Stimulated activated CD4-positive, alpha-beta T cell treated with anti-CD3 and anti-CD28 coated beads, Interleukin-2, amount 100 ng/mL, for 48 hours (primary cell): ENCODE data around the gene HSPA4.
"Not testable (repeated sequence)": the region's sequence is repeated elsewhere in the genome, so short reads cannot be mapped to it uniquely, and the experiment has no call there.

Source experiments
- DNase-seq, 2 donors: peaks; one replicate each; pipeline ENCODE4 v3.0.0-alpha.2; 2020

HSPA4 gene

DNA sequence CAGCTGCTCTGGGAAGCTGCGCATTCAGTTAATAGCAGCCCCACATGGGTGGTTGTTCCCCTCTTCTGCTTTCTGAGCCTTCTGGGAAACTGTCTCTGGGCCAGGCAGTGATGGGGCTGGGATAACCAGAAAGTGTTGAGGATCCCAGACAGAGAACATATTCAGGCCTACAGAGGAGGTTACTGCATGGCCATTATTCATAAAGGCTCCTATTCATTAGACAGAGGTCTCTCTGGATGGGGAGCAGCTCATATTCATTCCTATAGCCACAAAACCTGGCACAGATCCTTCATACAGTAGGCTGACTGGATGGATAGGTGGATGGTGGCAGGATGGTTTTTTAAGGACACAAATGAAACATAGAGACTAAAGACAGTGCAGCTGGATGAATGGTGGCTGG, 76.3 kb downstream of the HSPA4 start:
- DNase-seq = no peak

- no peak for DNase-seq
Measured at GRCh38 chr5:133129289-133129688, 77.5 kb downstream of the HSPA4 start.

DNA sequence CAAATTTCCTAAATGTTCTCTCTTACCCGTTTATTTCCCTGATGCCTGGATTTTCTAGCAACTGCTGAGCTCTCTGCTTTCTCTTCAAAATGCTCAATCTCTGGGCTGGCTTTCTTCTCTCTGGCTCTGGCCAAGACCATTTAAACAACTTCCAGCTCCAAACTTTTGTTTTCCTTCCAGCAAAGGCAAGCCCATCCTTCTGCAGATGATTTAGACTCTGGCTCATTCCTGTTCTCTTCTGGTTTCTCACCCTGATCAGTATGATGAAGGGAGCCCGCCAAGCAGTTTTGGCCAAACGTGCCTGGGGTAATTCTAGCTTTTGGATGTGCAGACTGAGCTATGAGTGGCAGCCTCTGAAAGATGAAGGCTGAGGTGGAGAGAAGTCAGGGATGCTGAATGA, 78.1 kb downstream of the HSPA4 start:
- DNase-seq = no peak

DNA sequence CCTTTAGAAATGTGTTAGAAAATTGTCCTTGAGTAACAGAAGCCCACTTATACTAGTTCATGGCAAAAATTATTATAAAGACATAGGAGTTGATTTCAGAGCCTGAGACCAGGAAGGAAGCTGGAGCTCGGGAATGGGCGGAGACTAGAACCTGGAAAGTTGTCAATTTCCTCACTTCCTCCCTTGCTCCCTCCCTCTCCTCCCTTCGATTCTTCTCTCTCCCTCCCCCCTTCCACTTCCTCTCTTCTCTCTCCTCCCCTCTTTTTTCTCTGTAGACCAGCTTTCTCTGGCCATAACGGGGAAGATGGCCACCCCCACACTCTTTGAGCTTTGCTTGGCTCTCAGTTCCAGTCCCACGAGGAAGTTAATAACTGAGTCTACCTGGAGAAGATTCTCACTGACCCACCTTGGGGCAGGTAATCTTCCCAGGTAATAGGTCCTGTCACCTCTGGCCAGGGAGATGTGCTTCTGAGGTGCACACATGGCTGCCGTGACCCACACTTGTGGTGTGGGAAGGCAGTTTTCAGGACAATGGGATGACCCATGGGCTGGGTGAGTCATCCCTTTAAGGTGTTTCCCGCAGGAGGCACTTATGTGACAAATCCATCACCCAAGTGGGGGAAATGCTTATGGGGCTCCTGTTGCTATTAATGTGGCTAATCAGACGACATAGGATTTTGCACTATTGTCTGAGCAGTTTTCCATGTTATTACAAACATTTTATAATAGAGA, 78.7 kb downstream of the HSPA4 start:
- no peak for DNase-seq

- DNase-seq = no peak
Measured at GRCh38 chr5:133132717-133133116, 80.9 kb downstream of the HSPA4 start.

GRCh38 chr5:133133241-133133640, 81.4 kb downstream of the HSPA4 start:
- not testable (repeated sequence) for DNase-seq

GRCh38 chr5:133136890-133137289, 85.1 kb downstream of the HSPA4 start:
- DNase-seq = not testable (repeated sequence)

- no peak for DNase-seq
Measured at GRCh38 chr5:133140311-133140710, 88.5 kb downstream of the HSPA4 start.

GRCh38 chr5:133141746-133142145, 89.9 kb downstream of the HSPA4 start:
- no peak for DNase-seq

DNA sequence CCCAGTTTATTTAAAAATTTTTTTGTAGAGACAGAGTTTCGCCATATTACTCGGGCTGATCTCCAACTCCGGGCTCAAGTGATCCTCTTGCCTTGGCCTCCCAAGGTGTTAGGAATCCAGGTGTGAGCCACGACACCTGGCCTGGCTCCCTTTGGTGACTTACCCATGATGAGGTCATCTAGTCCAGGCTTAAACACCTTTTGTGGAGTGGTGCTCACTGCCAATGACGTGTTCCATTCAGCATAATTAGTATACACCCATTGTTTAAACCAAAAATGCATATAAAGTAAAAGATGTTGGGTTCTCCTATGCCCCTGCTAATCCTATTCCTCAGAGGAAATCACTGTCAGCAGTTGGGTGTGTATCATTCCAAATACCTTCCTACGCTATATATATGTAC, 91.0 kb downstream of the HSPA4 start:
- no peak for DNase-seq

DNA sequence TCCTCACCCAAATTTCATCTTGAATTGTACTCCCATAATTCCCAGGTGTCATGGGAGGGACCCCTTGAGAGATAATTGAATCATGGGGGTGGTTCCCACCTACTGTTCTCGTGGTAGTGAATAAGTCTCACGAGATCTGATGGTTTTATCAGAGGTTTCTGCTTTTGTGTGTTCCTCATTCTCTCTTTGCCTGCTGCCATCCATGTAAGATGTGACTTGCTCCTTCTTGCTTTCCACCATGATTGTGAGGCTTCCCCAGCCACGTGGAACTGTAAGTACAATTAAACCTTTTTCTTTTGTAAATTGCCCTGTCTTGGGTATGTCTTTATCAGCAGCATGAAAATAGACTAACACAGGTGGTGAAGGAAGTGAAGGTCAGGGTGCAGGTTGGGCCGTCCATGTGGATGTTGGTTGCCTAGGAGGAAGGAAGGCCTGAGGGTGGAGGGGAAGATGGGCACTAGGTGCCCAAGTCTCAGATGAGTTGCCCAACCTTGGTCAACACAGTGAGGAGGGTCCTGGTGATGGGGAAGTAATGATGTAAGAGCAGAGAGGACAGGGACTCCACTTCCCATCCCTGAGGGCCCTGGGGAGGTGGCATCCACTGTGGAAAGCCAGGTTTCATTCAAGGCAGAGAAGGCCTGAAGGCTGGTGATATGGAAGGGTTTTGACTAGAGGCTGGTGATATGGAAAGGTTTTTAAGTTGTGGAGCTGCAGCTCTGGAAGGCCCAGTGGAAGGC, 92.6 kb downstream of the HSPA4 start:
- DNase-seq = no peak

GRCh38 chr5:133145436-133146170, 93.8 kb downstream of the HSPA4 start:
- DNase-seq = no peak

- no peak for DNase-seq
Measured at GRCh38 chr5:133147411-133147810, 95.6 kb downstream of the HSPA4 start.

DNA sequence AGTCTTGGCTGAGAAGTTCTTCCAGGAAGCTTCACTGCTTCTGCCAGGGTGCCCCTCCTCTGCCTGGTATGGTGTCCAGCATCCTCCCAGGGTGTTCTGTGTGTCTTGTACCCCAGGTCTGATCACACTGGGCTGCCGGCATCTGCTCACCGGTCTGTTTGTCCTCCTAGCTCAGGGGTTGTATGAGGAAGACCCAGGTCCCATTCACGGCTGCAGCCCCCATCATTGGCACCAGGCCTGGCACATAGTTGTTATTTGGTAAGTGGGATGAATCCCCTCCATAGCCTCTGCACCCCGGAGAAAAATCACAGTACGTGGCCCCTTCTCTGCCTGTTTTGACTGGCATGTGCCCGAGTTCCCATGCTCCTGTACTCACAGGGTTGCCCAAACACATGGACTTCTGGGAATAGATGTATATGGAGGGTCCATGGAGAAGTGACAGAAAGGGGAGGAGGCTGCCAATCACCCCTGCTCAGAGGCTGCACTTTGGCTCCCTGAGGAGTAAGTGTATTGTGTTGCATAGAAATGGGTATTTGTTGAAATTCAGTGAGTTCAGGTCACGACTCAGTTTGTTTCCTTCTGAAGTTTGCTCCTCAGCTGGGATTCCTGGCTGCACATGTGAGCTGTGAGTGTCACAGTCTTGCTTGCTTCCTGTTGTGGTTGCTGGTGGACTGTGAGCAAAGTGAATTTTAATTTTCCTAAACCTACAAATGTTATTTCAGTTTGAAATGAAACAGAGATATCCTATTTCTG, 96.2 kb downstream of the HSPA4 start:
- DNase-seq = no peak

GRCh38 chr5:133149345-133149744, 97.5 kb downstream of the HSPA4 start:
- DNase-seq = no peak

DNA sequence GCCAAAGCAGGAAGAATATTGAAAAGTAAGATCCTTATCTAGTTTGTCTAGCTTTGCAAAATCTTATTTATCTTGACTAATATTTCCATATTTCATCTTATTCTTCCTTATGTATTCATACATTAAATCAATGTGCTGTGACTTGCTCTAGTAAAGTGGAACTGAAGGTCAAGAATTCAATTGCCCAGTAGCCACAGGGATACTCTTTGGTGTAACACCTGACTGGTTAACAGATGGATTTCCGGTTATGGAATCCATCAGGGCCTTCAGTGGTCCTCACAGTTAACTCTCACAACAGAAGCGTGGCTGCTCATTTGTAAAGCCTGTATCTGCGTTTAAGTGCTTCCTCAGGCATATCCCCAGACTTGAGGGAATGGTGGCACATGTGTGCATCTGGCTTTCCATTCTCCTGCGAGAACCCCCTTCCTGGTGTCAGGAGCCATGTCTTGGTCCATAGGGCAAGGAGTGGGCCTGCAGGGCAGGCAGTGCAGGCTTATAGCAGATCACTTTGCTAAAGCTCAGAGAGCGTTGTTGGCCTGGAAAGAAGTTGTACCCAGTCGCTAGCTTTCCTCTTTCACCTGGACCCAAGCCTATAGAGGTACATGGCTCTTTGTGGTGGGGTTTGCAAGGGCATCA, 99.2 kb downstream of the HSPA4 start:
- no peak for DNase-seq

DNA sequence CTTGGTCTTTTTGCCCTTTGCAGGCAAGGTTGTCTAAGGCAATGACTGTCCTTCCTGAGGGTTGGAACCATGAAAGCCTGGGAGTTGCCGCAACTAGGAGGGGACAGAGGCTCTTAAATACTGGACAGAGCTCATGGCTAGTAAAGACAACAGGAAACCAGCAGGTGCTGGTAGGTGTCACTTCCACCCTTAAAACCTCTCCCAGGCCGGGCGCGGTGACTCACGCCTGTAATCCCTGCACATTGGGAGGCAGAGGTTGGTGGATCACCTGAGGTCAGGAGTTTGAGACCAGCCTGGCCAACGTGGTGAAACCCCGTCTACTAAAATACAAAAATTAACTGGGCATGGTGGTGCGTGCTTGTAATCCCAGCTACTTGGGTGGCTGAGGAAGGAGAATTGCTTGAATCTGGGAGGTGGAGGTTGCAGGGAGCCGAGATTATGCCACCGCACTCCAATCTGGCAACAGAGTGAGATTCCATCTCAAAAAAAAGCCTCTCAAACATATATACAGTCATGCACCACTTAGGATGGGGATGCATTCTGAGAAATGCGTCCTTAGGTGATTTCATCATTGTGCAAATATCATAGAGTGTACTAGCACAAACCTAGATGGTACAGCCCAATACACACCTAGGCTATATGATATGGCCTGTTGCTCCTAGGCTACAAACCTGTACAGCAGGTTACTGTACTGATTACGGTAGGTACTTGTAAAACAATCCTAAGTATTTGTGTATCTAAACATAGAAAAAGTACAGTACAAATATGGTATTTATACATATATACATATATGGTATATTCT, 102.7 kb downstream of the HSPA4 start:
- no peak for DNase-seq

- DNase-seq = no peak
Measured at GRCh38 chr5:133155326-133155969, 103.6 kb downstream of the HSPA4 start.
